GM21390 (cell line): ENCODE results near the gene NTM.
"Not testable (repeated sequence)": the region's sequence is repeated elsewhere in the genome, so short reads cannot be mapped to it uniquely, and the experiment has no call there.

Source experiments
- ATAC-seq: cut with Tn5 transposase; IDR thresholded peaks from one replicate; pipeline ENCODE4 v1.9.1; 2021; ENCODE audit not compliant: unreplicated experiment

Gene NTM

DNA sequence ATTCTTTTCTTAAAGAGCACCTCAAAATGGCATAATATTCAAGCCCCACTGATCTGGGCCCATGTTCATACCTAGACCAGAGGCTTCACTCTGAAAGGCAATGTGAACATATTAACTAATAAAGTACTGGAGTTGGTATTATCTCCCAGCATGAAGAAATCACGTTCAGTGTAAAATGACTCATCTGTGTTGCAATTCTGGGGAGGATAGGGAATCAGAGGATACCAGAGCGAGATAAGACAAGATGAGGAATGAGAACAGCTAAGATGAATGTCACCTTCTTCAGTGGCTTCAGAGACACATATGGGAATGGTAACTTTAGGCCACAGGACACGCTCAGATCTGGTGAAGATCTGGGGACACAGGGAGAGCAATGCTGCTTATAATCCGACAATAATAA lies 121.1 kb downstream of the NTM start:
- no peak for ATAC-seq

DNA sequence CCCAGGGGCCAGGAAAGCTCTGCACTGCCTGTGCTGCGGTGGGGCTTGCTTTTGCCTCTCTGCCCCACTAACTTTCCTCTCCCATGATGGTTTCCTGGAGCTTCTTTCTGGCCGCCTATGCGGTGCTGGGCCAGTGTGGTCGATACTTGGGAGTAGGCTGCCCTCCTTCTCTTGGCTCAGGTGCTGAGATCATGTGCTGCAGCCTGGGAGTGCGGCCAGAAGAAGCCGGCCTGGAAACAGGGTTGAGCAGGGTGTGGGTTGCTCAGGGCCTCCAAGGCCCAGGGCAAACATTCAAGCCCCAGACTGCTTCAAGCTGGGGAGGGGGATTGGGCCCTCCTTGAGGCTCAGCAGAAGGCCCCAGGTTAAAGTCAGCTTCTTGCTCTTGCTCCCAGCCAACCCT lies 125.0 kb downstream of the NTM start:
- no peak for ATAC-seq

DNA sequence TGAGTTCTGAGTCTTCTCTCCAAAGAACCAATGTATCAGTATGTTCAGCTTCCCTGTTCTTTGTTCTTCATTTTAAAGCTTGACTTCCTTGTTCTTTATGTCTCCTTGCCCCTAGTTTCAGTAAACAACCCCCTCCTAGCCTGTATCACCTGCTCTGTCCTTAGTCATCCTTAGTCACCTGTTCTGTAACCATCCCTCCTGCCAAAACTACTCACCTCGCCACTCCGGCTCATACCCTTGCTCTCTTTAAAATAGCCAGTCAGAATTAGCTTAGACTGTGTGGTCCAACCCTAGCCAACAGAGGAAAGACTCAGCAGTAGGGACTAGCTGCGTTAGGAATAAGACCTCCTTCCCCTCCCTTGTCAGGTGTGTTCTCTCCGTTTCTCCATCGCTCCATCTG lies 127.3 kb downstream of the NTM start:
- not testable (repeated sequence) for ATAC-seq

DNA sequence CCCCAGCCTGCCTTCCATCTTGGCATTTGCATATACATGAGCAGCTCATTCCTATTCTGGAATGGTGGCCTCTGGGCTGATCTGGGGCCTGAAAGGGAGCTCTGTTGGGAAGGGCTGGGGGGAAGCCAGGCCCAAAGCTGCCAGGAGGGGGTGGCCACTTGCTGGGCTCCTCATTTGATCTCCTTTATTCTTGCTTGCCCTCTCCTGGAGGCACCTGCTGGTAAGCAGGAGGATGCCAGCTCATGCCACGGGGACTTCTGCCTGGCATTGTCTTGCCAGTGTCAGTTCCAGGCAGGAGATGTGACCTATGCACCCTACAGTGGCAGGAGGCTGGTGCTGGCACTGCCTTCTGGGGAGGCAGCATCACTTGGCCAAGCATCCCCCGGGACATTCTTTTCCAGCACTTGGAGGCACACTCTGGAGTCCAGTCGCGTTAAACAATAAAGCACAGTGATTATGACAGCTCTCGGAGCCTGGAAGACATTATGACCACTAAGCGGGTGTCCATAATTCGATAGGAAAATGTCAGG lies 128.3 kb downstream of the NTM start:
- no peak for ATAC-seq

DNA sequence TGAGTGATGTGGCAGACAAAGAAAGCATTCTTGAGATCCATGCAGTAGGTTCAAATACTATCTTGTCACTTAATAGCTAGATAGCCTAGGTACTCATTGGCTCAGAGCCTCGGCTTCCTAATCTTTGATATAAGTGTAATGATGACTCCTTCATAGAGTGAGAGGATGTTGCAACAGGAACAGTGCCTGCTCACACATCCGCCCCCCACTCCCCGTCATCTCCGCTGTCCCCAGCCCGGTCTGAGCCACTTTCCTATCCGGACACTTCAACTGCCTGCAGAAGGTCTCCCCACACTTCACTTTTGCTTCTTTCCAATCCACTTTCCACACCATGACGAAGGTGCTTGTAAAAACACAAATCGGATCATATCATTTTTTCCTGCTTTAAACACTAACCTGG lies 128.8 kb downstream of the NTM start:
- ATAC-seq = no peak

DNA sequence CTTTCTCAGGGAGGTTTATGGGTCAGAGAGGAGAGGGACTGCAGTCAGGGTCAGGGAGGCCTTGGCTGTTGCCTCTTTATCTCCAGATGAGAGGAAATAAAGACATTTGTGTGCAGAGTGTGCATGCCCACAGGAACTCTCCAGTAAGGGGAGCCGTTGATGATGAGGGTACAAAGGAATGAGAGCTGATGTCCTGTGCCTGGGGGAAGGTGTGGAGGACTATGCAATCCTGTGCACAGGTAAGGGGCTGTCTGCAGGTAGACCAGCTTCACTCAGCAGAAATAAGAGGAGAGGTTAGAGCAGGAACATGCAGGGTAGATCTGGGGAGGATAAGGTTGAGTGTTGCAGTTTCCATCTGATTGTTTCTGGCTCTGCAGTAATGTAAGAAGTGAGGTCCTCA lies 132.6 kb downstream of the NTM start:
- ATAC-seq = no peak

DNA sequence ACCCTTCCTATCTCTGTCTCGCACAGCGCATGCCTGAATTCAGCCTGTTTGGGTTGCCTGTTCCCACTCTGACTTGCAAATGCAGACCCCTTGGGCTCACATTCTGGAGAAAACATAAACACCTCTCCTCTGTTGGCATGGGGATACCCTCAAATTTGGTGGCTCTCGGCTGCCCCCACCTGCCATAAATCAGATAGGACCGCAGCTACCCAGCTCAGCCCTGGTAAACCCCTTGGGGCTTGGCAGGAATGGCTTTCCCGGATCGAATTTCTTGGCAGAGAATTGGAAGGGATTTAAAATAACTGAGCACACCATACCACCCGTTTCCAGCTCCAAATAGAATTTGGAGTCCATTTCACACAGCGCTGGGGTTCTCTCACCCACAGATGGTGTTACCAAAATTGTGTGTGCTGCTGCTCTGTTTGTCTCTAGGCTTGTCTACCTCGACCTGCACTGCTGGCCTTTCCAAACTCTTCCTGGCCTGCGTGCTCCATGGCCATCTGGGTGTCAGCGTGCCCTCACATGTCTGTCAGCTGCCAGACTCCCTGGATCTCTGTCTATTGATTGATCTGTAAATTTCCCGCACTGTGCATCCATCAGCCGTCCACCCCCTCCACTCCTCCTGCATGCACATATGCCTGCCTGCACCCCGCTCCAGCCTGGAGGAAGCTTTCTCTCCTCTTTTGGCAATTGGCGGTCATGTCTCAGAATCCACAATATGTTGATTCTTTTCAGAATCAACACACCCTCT lies 134.0 kb downstream of the NTM start:
- ATAC-seq = no peak

DNA sequence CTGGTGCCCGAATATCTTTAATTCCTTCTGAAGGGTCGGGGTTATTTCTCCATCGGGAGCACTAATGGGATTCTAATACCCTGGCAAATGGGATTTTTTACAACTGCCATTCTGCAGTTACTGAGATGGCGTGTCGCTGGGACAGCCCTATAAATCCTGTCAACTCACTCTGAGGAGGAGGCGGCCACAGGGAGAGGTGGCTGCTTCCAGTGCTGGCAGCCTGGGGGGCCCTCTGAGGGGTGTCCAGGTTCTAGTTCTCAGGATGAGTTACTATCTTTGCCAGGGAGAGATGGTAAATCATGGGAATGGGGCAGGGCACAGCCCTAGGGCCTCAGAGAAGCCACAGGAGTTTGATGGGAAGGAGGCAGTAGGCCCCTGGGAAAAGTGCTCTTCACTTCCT lies 135.9 kb downstream of the NTM start:
- no peak for ATAC-seq

DNA sequence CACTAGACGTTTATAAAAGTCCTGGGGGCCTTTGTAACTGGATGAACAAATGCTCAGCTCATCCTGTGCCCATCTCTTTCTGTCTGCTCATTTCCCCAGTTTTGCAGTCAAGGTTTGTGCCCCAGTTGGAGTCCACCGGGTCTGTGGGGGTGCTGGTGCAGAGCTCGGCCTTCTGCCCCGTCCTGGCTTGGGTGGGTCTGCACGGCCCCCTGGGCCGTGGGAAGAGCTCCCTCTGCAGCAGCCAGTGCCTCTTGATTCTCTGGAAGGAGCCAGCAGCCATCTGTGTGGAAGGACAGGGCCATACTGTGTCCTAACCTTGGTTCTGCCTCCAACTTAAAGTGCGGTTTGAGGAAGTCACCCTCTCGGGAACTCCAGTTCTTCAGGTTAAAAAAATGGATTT lies 140.2 kb downstream of the NTM start:
- ATAC-seq = no peak

DNA sequence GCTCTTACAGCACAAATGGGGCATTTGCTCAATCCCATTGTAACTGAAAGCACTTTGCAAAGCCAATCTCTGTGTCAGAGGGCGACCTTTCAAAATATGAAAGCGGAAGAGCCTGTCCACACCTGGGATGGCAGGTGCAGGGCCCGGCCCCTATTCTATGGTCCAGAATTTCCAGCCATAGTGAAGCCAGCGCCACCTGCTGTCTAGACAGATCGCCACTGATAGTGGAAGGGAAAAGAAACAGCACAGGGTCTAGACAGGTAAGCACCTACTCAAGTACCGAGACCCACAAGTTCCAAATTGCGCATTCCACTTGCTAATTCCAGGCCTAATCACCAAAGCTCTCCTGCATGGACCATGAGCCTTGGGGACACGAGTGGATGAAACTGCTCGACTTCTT lies 141.4 kb downstream of the NTM start:
- no peak for ATAC-seq

DNA sequence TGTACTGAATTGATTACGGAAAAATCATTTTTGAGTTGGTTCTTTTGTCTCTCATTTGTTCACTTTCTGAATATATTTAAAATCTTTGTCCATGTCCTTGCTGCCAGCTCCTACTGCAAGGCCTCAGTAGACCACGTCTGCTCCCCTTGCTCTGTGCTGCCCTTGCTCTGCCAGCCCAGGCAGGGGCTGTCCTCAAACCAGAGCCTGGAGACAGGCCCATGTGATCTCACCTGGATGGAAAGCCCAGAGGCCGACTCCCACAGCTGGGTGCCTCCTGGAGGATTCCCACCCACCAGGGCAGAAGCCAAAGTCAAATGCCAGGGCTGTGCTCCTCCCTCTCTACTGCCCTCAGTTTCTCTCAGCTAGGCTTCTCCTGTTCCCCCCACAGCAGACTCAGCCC lies 141.8 kb downstream of the NTM start:
- ATAC-seq = no peak

DNA sequence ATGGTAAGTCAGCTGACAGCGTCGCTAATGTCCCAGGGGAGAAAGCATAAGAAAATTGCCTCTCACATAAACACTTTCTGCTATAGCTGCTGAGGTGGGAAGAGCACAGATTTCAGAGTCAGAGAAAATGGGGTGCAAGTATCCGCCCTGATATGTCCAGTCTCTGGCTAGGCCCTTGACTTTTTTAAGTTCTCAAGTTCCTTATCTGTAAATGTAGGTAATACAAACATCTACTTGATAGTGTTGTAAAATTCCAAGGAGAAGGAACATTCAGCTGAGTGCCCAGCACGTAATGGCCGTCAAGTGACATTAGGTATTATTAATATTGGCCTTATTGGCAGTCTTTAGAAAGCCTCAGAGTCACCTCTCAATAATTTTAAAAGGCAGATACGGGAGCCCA lies 143.6 kb downstream of the NTM start:
- no peak for ATAC-seq

DNA sequence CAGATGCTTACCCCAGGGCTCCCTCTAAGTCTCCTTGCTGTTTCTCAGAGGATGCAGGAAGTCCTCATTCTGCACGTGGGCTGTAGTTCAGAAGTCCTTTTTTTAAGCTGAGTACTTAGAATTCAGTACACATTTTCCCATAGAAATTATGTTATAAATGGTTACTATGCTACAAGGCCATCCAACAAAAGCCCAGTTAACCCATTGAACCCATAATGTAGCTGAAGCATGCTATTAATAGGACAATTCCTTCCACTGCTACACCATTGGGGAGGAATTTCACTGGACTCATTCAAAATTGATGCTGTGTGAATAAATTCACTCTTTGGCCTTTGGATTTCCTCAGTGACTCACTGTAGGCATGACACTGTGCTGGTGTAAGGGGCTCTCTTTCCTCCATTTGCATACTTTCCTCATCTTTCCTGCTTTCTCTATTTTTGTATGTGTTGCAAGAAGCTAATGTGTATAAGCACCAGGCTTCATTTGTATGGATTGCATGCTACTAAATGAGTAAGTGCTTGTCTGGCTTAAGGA lies 148.0 kb downstream of the NTM start:
- no peak for ATAC-seq

DNA sequence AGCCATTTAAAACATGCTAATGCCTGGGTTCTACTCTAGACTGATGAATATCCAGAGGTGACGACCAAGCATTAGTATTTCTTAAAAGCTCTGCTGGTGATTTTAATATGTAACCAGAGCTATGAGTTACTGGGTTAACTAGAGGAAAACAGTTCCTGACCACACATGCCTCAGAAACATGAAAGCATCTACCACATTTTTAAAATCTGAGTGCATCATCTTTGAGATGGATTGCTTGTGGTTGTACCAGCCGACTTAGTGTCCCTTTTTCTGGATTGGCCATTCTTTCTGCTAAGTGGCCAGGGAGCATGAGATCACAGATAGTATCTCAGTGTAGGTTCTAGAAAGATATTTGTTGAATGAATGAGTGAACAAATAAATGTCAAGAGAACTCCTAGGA lies 152.4 kb downstream of the NTM start:
- ATAC-seq = no peak

DNA sequence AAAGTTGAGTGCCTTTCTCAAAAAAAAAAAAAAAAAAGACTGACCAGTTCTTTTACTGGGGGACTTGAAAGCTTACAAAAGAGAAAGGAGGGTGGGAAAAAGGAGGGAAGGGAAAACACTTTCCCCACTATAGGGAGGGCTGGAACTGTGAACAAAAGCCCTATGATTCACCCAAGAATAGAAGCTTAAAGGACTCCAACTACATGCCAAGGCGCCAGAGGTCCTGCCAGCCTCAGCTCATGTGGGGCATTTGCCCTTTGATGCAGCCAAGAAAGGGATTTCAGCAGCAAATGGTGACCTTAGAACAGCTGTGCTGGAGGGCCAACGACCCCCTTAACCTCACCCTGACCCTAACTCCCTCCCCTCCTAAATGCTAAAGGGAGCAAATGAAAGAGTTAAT lies 160.0 kb downstream of the NTM start:
- no peak for ATAC-seq

DNA sequence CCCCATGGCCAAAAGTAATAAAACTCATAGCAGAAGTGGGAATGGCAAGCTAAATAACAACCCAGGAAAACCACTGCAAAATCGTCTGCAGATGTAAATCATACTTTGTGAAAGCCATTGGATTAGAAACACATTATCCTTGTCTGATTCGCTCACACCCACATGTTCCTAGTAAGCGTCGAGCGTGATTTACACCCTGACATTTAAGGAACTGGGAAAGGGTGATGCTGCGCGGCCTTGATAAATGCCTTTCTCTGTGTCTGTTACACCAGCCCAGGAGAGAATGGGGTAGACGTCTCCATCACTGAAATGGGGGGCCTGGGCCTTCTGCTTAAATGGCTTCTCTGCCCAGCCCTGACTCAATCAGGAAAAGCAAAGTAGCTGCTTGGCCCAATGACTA lies 162.7 kb downstream of the NTM start:
- no peak for ATAC-seq

DNA sequence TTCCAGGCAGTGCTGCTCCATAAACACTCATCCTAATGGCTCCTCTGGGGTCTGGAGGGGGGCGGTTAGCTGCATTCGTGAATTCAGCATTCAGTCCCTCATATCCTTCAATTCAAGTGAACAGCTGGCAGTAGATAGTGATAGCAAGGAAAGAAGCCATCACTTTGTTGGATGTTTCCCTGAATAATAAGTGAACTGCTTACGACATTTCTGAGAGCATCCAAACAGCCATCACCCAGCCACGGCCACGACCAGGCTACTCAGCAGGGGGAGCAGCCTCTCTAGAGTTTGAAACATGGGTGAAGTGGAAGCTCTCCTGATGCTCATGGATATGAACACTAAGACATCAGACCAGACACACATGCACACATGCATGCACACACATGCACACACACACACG lies 163.6 kb downstream of the NTM start:
- ATAC-seq = no peak

DNA sequence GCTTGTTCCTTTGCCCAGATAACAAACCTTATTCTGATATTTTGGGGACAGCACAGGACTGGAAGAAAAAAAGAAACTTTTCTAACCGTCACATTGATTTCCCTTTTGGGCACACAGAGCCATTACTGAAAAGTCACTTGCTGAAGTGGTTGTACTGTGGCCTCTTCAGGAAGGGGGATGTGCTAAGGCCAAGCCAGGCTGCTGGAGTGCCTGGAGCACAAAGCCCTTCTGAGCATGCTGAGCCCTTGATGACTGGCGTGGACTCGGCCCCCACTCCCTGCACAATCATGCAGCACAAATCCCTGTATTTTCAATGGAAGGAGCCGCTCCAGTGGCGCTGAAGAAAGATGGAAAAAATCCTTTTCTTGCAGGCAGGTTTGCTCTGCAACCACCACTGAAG lies 164.2 kb downstream of the NTM start:
- ATAC-seq = no peak

DNA sequence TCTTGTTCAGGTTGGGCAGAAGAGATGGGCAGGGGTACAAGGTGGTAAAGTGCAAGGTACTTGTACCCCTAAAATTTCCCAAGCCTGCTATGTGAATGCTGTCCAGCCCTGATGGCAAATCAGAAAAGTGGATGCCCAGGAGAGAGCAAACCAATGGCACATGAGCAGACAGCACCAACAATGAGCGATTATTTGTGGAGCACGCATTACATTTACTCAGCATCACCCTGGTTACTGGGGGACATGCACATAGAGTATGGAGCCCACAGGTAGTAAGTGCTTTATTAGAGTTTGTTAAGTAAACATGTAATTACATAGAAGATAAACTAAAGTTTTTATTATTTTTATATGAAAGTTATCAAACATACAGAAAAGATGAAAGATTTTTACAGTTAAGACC lies 165.7 kb downstream of the NTM start:
- no peak for ATAC-seq

DNA sequence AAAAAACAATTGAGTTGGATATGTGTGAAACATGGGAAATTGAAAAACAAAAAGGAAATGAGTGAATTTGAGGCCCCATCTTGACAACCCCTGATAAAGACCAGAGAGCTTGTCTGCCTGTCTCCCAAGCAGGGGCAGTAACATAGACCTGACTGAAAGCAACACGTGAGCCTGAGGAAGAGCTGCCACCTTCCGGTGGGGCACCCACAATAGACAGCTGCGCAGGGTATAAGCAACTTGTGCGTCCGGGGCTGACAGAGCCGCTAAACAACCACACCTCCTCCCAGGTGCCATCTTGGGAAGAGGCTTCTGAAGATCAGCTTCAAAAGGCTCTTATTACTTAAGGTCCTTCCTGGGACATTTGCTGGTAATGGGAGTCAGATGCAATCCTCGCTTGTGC lies 166.8 kb downstream of the NTM start:
- ATAC-seq = no peak

DNA sequence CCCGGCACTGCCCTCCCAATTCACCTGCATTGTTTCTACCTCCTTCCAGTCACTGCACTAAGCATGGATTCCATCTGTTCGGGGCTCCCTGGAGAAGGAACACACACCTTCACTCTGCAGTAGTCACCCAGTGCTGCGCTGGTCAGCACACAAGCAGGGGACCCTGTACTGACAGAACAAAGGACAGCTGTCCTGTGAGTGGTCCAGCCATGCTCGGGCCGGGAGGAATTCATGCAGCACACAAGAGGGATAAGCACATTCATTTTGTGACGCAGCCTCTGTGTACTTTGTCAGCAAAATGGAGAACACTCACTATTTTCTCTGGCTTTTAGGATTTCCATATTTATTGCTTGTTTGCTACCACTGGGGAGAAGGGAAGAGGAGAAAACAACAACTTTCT lies 167.3 kb downstream of the NTM start:
- no peak for ATAC-seq

DNA sequence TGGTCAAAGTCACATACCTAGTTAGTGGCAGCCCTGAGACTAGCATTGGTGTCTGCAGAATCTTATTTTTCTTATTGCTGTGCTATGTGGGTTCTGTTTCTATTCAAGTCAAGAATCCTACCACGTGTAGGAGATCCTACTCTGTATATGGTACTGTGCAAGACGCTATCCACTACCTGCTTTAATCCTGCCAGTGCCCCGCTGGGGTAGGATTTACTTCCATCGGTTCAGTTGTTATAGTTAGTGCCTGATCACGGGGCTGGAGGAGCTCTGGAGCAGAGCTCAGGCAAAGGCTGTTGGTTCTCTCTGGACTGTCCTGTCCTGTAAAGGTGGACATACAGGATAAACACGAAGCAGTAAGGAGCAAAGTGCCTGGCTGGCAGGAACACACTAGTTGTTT lies 167.9 kb downstream of the NTM start:
- no peak for ATAC-seq

DNA sequence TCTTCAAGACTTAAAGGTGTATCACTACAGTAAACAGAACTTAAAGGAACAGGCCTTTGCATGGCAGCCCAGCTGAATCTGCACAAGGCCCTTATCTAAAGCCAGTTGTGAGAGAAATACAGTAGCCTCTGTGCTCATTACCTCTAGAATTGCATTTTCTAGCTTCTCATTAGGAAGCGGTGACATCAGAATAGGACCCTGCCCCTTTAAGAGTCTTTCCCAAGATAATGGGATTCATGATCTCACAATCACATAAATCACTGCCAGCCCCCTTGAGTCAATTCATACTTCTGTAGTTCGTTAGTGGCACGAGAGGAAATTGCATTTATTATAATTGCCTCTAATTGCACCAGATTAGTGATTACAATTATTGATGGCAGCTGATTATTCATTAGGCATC lies 170.3 kb downstream of the NTM start:
- ATAC-seq = no peak
